ENCODE results near the gene MRRF.

The MRRF gene

GRCh38 chr9:122264360-122265148, at the start of gene MRRF, which contains the start of gene RBM18:
Gene MRRF, plus strand, starts transcription at chr9:122264882. Its CDS starts 6,010 bp downstream, at chr9:122270892.
Gene RBM18, minus strand, starts transcription at chr9:122264840. Its CDS starts 3,348 bp downstream, at chr9:122261492.
- peak; percentile 88 to 89 (median 88) for DNase-seq (ENCODE audit: low read depth in 2 of 3, low spot score in 2 of 3)

GRCh38 chr9:122215663-122216062, 49.0 kb upstream of the MRRF start:
- no peak for DNase-seq (ENCODE audit: low read depth in 2 of 3, low spot score in 2 of 3)

GRCh38 chr9:122216138-122216797, 48.4 kb upstream of the MRRF start:
- DNase-seq (ENCODE audit: low read depth in 2 of 3, low spot score in 2 of 3), result no peak

GRCh38 chr9:122216798-122217418, 47.8 kb upstream of the MRRF start:
- no peak for DNase-seq (ENCODE audit: low read depth in 2 of 3, low spot score in 2 of 3)

GRCh38 chr9:122217640-122218039, 47.0 kb upstream of the MRRF start:
- no peak for DNase-seq (ENCODE audit: low read depth in 2 of 3, low spot score in 2 of 3)

GRCh38 chr9:122218071-122218934, 46.4 kb upstream of the MRRF start:
- DNase-seq (ENCODE audit: low read depth in 2 of 3, low spot score in 2 of 3), result no peak

- no peak for DNase-seq (ENCODE audit: low read depth in 2 of 3, low spot score in 2 of 3)
Observed at GRCh38 chr9:122218935-122219855, 45.5 kb upstream of the MRRF start.

GRCh38 chr9:122219856-122220672, 44.6 kb upstream of the MRRF start:
- no peak for DNase-seq (ENCODE audit: low read depth in 2 of 3, low spot score in 2 of 3)

- no peak for DNase-seq (ENCODE audit: low read depth in 2 of 3, low spot score in 2 of 3)
Observed at GRCh38 chr9:122220673-122221182, 44.0 kb upstream of the MRRF start.

- DNase-seq (ENCODE audit: low read depth in 2 of 3, low spot score in 2 of 3), result no peak
Observed at GRCh38 chr9:122221183-122221811, 43.4 kb upstream of the MRRF start.

GRCh38 chr9:122222791-122223190, 41.9 kb upstream of the MRRF start:
- no peak for DNase-seq (ENCODE audit: low read depth in 2 of 3, low spot score in 2 of 3)

- no peak for DNase-seq (ENCODE audit: low read depth in 2 of 3, low spot score in 2 of 3)
Observed at GRCh38 chr9:122223435-122223834, 41.2 kb upstream of the MRRF start.

GRCh38 chr9:122225312-122226141, 39.2 kb upstream of the MRRF start:
- DNase-seq (ENCODE audit: low read depth in 2 of 3, low spot score in 2 of 3), result no peak

GRCh38 chr9:122226142-122226757, 38.4 kb upstream of the MRRF start:
- no peak for DNase-seq (ENCODE audit: low read depth in 2 of 3, low spot score in 2 of 3)

GRCh38 chr9:122226758-122227574, 37.7 kb upstream of the MRRF start:
- DNase-seq (ENCODE audit: low read depth in 2 of 3, low spot score in 2 of 3), result no peak

GRCh38 chr9:122227575-122227900, 37.1 kb upstream of the MRRF start:
- no peak for DNase-seq (ENCODE audit: low read depth in 2 of 3, low spot score in 2 of 3)

Measured in activated CD8-positive, alpha-beta memory T cell treated with anti-CD3 and anti-CD28 coated beads for 48 hours (primary cell).